IMR-90 (cell line): Measurements from ENCODE around the gene PANK4. TPM values are rescaled to one million over a fixed set of nuclear protein-coding genes. Genes with fewer than 3 reads are reported as not detected.
A peak's percentile ranks its signal among the peaks of the same experiment; 100 is the strongest.

Experiments
- ATAC-seq: fragments of 200-7000 bp; cut with Tn5 transposase; 2 replicates; pipeline ENCODE4 v1.9.1; 2020; ENCODE audit warnings: low read depth, mild to moderate bottlenecking, moderate library complexity
- BruUV-seq: library from RNA; stranded (reverse); fragments of 400-500 nt; replicated peaks from 2 replicates; lab custom pipeline; 2021; lab: Mats Ljungman, UMichigan
- CTCF ChIA-PET: fragments of 300-600 bp; formaldehyde crosslinking; extraction: SDS; loops from one replicate; lab custom pipeline; 2021; ENCODE audit warnings: antibody characterized with exemption; lab: Yijun Ruan, JAX
- POLR2A ChIA-PET: fragments of 300-600 bp; sonication (Branson Sonifier 250); formaldehyde crosslinking; loops from one replicate; lab custom pipeline; 2022; ENCODE audit warnings: antibody characterized with exemption; ENCODE audit not compliant: unreplicated experiment; lab: Charles Lee
- DNase-seq: peaks from one replicate; pipeline ENCODE4 v3.0.0; 2013
- H2AFZ ChIP-seq: replicated peaks from 2 replicates; pipeline ENCODE3; 2013; ENCODE audit warnings: low read length, mild to moderate bottlenecking; ENCODE audit not compliant: poor library complexity
- H2AK5ac ChIP-seq: 2 replicates; pipeline ENCODE4 v1.6.1; 2013; ENCODE audit warnings: low read depth, low read length, inconsistent platforms
- H2AK9ac ChIP-seq: replicated peaks from 2 replicates; pipeline ENCODE3; 2013; ENCODE audit warnings: mild to moderate bottlenecking, low read depth, low read length, moderate library complexity; ENCODE audit not compliant: poor library complexity
- H2BK120ac ChIP-seq: 2 replicates; pipeline ENCODE4 v1.6.1; 2013; ENCODE audit warnings: low read depth, low read length, inconsistent platforms
- H2BK15ac ChIP-seq: 3 replicates; pipeline ENCODE4 v1.6.1; 2013; ENCODE audit warnings: low read depth, low read length, inconsistent platforms
- H2BK20ac ChIP-seq: 2 replicates; pipeline ENCODE4 v1.6.1; 2013; ENCODE audit warnings: low read depth, mild to moderate bottlenecking, inconsistent platforms, low read length, moderate library complexity
- H2BK5ac ChIP-seq: 2 replicates; pipeline ENCODE4 v1.6.1; 2013; ENCODE audit warnings: mild to moderate bottlenecking, low read depth, low read length, inconsistent platforms; ENCODE audit not compliant: poor library complexity, severe bottlenecking
- H3K14ac ChIP-seq: replicated peaks from 2 replicates; pipeline ENCODE4 v1.6.1; 2013; ENCODE audit warnings: low read depth, low read length, inconsistent platforms
- H3K18ac ChIP-seq: 2 replicates; pipeline ENCODE4 v1.6.1; 2013; ENCODE audit warnings: low read depth, low read length, control low read depth
- H3K23ac ChIP-seq: 2 replicates; pipeline ENCODE4 v1.6.1; 2013; ENCODE audit warnings: low read depth, low read length, inconsistent platforms
- H3K27ac ChIP-seq: 2 replicates; pipeline ENCODE4 v1.5.1; 2013; ENCODE audit warnings: mild to moderate bottlenecking, control low read depth, low read length; ENCODE audit not compliant: insufficient read depth
- H3K27me3 ChIP-seq: 2 replicates; pipeline ENCODE4 v1.6.1; 2013; ENCODE audit warnings: low read length; ENCODE audit not compliant: control insufficient read depth, insufficient read depth
- H3K36me3 ChIP-seq: 2 replicates; pipeline ENCODE4 v1.6.1; 2013; ENCODE audit warnings: low read length, mixed read lengths; ENCODE audit not compliant: control insufficient read depth, insufficient read depth
- H3K4ac ChIP-seq: 2 replicates; pipeline ENCODE4 v1.6.1; 2013; ENCODE audit warnings: low read depth, low read length, inconsistent platforms
- H3K4me1 ChIP-seq: 2 replicates; pipeline ENCODE4 v1.6.1; 2013; ENCODE audit warnings: low read length, mixed read lengths; ENCODE audit not compliant: control insufficient read depth, insufficient read depth
- H3K4me2 ChIP-seq: 2 replicates; pipeline ENCODE4 v1.6.1; 2013; ENCODE audit warnings: low read depth, mild to moderate bottlenecking, control low read depth, low read length, moderate library complexity
- H3K4me3 ChIP-seq: 2 replicates; pipeline ENCODE4 v1.5.1; 2013; ENCODE audit warnings: low read depth, mild to moderate bottlenecking, control low read depth, low read length, moderate library complexity; ENCODE audit not compliant: insufficient read depth
- H3K56ac ChIP-seq: 2 replicates; pipeline ENCODE4 v1.6.1; 2013; ENCODE audit warnings: low read length, inconsistent platforms; ENCODE audit not compliant: insufficient read depth; ENCODE audit errors: extremely low read depth
- H3K79me1 ChIP-seq, 2 experiments: 2 replicates each; pipeline ENCODE4 v1.6.1; 2013; ENCODE audit warnings: low read length in 2 of 2, inconsistent platforms in 1 of 2, low read depth in 1 of 2
- H3K9ac ChIP-seq: 2 replicates; pipeline ENCODE4 v1.6.1; 2013; ENCODE audit warnings: low read depth, low read length, control low read depth
- H3K9me1 ChIP-seq: 2 replicates; pipeline ENCODE4 v1.6.1; 2013; ENCODE audit warnings: low read length, inconsistent platforms; ENCODE audit not compliant: insufficient read depth
- H3K9me3 ChIP-seq: 2 replicates; pipeline ENCODE4 v1.6.1; 2013; ENCODE audit warnings: low read length; ENCODE audit not compliant: control insufficient read depth, insufficient read depth
- H4K20me1 ChIP-seq: 2 replicates; pipeline ENCODE4 v1.6.1; 2013; ENCODE audit warnings: low read length, inconsistent platforms; ENCODE audit not compliant: insufficient read depth
- H4K5ac ChIP-seq: 2 replicates; pipeline ENCODE4 v1.6.1; 2013; ENCODE audit warnings: mild to moderate bottlenecking, low read depth, low read length, control low read depth
- H4K8ac ChIP-seq, 2 experiments: 2 replicates each; pipeline ENCODE4 v1.6.1; 2013; ENCODE audit warnings: low read depth in 2 of 2, low read length in 2 of 2, control low read depth in 1 of 2, inconsistent platforms in 1 of 2
- H4K91ac ChIP-seq: 2 replicates; pipeline ENCODE4 v1.6.1; 2013; ENCODE audit warnings: low read depth, low read length, inconsistent platforms; ENCODE audit not compliant: insufficient read depth
- CTCF ChIP-seq: conservative IDR thresholded peaks from 2 replicates; pipeline ENCODE4 v1.5.1; 2012; ENCODE audit warnings: mild to moderate bottlenecking, low read depth, low read length, improper control_type of control experiment
- MAFK ChIP-seq: IDR thresholded peaks from 2 replicates; pipeline ENCODE4 v1.6.1; 2012; ENCODE audit warnings: low read depth, low read length, improper control_type of control experiment
- NFE2L2 ChIP-seq: fragments of 150-350 bp; IDR thresholded peaks from 2 replicates; pipeline ENCODE4 v1.6.1; 2016; ENCODE audit warnings: low read depth, mild to moderate bottlenecking, low read length
- SMC3 ChIP-seq: fragments of 150-350 bp; IDR thresholded peaks from 2 replicates; pipeline ENCODE4 v1.6.1; 2016; ENCODE audit warnings: low read depth, mild to moderate bottlenecking, antibody characterized with exemption, low read length, moderate library complexity
- USF2 ChIP-seq: fragments of 150-350 bp; IDR thresholded peaks from 2 replicates; pipeline ENCODE4 v1.6.1; 2017; ENCODE audit warnings: mild to moderate bottlenecking, antibody characterized with exemption, low read length, low read depth
- WGBS, 2 experiments: methylation state at CpG; one replicate each; pipeline versions ENCODE4 v1.1.5 to v1.1.7; 2013; ENCODE audit warnings: missing lambda C conversion rate in 2 of 2; ENCODE audit not compliant: insufficient read length in 1 of 2; ENCODE audit errors: extremely low coverage in 2 of 2; 5-methylcytosine and 5-hydroxymethylcytosine counted together
- dilution Hi-C: fragments of 300-500 bp; cut with HindIII; formaldehyde crosslinking; loops from one replicate; pipeline ENCODE4 v1.14.3; 2018; ENCODE audit warnings: low sequenced_read_pairs; ENCODE audit not compliant: unreplicated experiment
- in situ Hi-C: fragments of 300-500 bp; cut with MboI; formaldehyde crosslinking; loops from 3 replicates; pipeline ENCODE4 v1.14.3; 2019; ENCODE audit warnings: low sequenced_read_pairs, inconsistent platforms, mixed read lengths
- intact Hi-C: fragments of 100-400 bp; cut with micrococcal nuclease; formaldehyde crosslinking; loops from 2 replicates; pipeline ENCODE4 v1.10.0; 2022
- polyA plus RNA-seq, 3 experiments: library from polyadenylated mRNA; depleted of rRNA; stranded (reverse); fragments of >200 nt; gene quantifications; 2 replicates each; pipeline ENCODE4 v1.2.3, GENCODE V29; 2012; ENCODE audit warnings: low replicate concordance in 1 of 3
- total RNA-seq: library from RNA; depleted of rRNA; stranded (reverse); fragments of >200 nt; gene quantifications from 2 replicates; pipeline ENCODE4 v1.2.3, GENCODE V29; 2012

Gene PANK4
- total and polyA plus RNA-seq, 2 of the 4 experiments (the other 2 are of a cell fraction) = 14.0 to 18.5 TPM

DNA sequence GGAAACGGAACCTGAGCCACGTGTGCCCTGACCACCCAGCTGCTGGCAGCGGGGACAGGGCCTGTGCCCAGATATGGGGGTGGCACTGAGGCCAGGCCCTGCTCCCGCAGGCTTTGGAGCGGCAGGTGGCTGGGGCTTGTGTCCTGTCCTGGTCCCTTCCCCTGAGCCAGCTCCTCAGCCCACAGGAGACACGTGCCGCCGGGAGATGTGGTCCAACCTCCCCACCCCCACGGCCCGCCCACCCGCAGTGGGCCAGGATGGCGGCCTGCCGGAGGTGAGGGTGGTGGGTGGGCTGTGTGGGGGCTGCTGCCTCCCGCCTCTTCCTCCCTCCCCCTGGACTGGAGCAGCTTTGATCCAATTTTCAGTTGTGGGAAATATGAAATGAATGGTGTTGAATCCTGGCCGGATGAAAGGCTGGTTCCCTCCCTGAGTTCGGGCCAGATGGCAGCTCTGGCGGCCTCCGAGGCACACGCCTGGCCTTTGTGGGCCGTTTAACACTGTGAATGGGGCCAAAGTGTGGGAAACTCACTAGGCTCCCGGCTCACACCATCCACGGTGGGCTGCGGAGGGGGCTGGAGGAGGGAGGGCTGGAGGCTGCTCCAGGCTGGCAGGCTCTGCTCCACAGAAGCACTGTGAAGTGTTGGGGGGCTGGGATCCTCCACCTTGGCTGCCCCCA lies 6.2 kb upstream of the PANK4 start:
- H3K18ac ChIP-seq = no peak overlapping the region
- no peaks in the 10 kb centered on the region for H3K9me3 ChIP-seq
- H4K5ac ChIP-seq = no peak overlapping the region
- H3K56ac ChIP-seq = no peak overlapping the region
- POLR2A ChIA-PET = no interaction called here
- H3K23ac ChIP-seq = no peak overlapping the region
- H3K79me1 ChIP-seq = no peaks in the 10 kb centered on the region
- H3K36me3 ChIP-seq = no peaks in the 10 kb centered on the region
- H4K20me1 ChIP-seq = no peaks in the 10 kb centered on the region
- 83% methylated on average over 1 of the region's 23 CpGs; no CpG with 5 or more reads in 1 of the 2 experiments for WGBS, 2 experiments
- dilution Hi-C loops (no loop called here), in situ Hi-C loops (loop anchor here (25.0 kb wide), 1 partner anchor 345 kb away; the partner anchor contains the start of gene FAAP20), intact Hi-C loops (no loop called here)
- H2AK5ac ChIP-seq = peak overlapping the region; percentile 55
- DNase-seq (no peak), ATAC-seq (no peak)
- H3K4ac ChIP-seq = peak overlapping the region; percentile 68
- CTCF ChIA-PET = no interaction called here
- peak overlapping the region; percentile 14 for H2AFZ ChIP-seq
- no TSS peak for BruUV-seq
- peak overlapping the region; percentile 50; the same call in 1 of the 2 replicates for H4K91ac ChIP-seq
- no peak overlapping the region for H3K4me2 ChIP-seq
- H2BK120ac ChIP-seq = peak overlapping the region; percentile 28; the same call in 1 of the 2 replicates
- peaks cover 9% of the 10 kb centered on the region for H3K9me1 ChIP-seq
- H2BK20ac ChIP-seq = peak overlapping the region; percentile 4; the same call in 1 of the 2 replicates
- no peak overlapping the region for H3K4me3 ChIP-seq
- H3K4me1 ChIP-seq = peaks cover 12% of the 10 kb centered on the region
- peaks cover 25% of the 10 kb centered on the region; the same call in 1 of the 2 replicates for H3K27me3 ChIP-seq
- H3K27ac ChIP-seq = no peak overlapping the region
- no peak for TF ChIP-seq MAFK
- no peak for TF ChIP-seq SMC3
- no peak for TF ChIP-seq CTCF
- TF ChIP-seq USF2 = no peak
- TF ChIP-seq NFE2L2 = no peak
- peak overlapping the region; percentile 8 for H2BK5ac ChIP-seq
- peak overlapping the region; percentile 77 for H2AK9ac ChIP-seq
- no peak overlapping the region for H3K9ac ChIP-seq
- H2BK15ac ChIP-seq = 0 out of 3 replicates have a peak overlapping the region, but pooled peaks have one; percentile 54
- H4K8ac ChIP-seq = peak overlapping the region in 1 of 2 experiments; percentile 26; a peak in 1 of 4 replicates
- peak overlapping the region; percentile 50; the same call in 1 of the 2 replicates for H3K14ac ChIP-seq
